HL-60 (cell line): ENCODE results near the gene QRFP.

Experiments used
- DNase-seq, 2 experiments: peaks; one replicate each; pipeline ENCODE4 v3.0.0-alpha.2; 2010 to 2020; ENCODE audit warnings: low read depth in 1 of 2, low spot score in 1 of 2
- H3K27ac ChIP-seq: fragments of 250-450 bp; sonication (Bioruptor Pico); replicated peaks from 2 replicates; pipeline ENCODE4 v1.5.1; 2020; ENCODE audit warnings: mild to moderate bottlenecking, moderate library complexity
- H3K27me3 ChIP-seq: fragments of 250-450 bp; sonication (Bioruptor Pico); 2 replicates; pipeline ENCODE4 v1.5.1; 2021; ENCODE audit warnings: mild to moderate bottlenecking, moderate library complexity; ENCODE audit not compliant: insufficient read depth, poor library complexity, severe bottlenecking
- H3K4me3 ChIP-seq: replicated peaks from 2 replicates; pipeline ENCODE4 v1.5.1; 2011; ENCODE audit warnings: mild to moderate bottlenecking, control low read depth, low read length; ENCODE audit not compliant: insufficient read depth
- GABPA ChIP-seq: IDR thresholded peaks from 2 replicates; pipeline ENCODE4 v1.6.1; 2012; ENCODE audit warnings: low read depth
- POLR2AphosphoS5 ChIP-seq: IDR thresholded peaks from 2 replicates; pipeline ENCODE4 v1.6.1; 2012; ENCODE audit warnings: low read depth
- REST ChIP-seq: IDR thresholded peaks from 2 replicates; pipeline ENCODE4 v1.6.1; 2012; ENCODE audit warnings: low read depth; ENCODE audit not compliant: insufficient replicate concordance
- SPI1 ChIP-seq: IDR thresholded peaks from 2 replicates; pipeline ENCODE4 v1.6.1; 2012; ENCODE audit warnings: low read depth, mild to moderate bottlenecking, borderline replicate concordance
- TF ChIP-seq, protein P1 (sequence below): IDR thresholded peaks from one replicate; pipeline ENCODE4 v1.5.1; 2011; ENCODE audit warnings: low read length, control low read depth, inconsistent platforms; ENCODE audit not compliant: insufficient read depth

QRFP gene

GRCh38 chr9:130872093-130872492 is 24.5 kb downstream of the QRFP start:
- DNase-seq = no peak
- Histone ChIP-seq H3K27ac (no peak overlapping the region), H3K27me3 (no peaks in the 10 kb centered on the region), H3K4me3 (no peak overlapping the region)
- TF ChIP-seq REST (no peak), SPI1 (no peak), GABPA (no peak), POLR2AphosphoS5 (no peak)
- TF ChIP-seq, protein P1, sequence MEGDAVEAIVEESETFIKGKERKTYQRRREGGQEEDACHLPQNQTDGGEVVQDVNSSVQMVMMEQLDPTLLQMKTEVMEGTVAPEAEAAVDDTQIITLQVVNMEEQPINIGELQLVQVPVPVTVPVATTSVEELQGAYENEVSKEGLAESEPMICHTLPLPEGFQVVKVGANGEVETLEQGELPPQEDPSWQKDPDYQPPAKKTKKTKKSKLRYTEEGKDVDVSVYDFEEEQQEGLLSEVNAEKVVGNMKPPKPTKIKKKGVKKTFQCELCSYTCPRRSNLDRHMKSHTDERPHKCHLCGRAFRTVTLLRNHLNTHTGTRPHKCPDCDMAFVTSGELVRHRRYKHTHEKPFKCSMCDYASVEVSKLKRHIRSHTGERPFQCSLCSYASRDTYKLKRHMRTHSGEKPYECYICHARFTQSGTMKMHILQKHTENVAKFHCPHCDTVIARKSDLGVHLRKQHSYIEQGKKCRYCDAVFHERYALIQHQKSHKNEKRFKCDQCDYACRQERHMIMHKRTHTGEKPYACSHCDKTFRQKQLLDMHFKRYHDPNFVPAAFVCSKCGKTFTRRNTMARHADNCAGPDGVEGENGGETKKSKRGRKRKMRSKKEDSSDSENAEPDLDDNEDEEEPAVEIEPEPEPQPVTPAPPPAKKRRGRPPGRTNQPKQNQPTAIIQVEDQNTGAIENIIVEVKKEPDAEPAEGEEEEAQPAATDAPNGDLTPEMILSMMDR = no peak

GRCh38 chr9:130871395-130872062 is 25.1 kb downstream of the QRFP start:
- no peak overlapping the region for H3K4me3 ChIP-seq
- H3K27me3 ChIP-seq = no peaks in the 10 kb centered on the region
- DNase-seq = no peak
- TF ChIP-seq GABPA (no peak), REST (no peak), SPI1 (no peak), POLR2AphosphoS5 (no peak)
- TF ChIP-seq, protein P1 = no peak
- no peak overlapping the region for H3K27ac ChIP-seq

GRCh38 chr9:130870491-130871381 is 25.9 kb downstream of the QRFP start:
- no peaks in the 10 kb centered on the region for H3K27me3 ChIP-seq
- no peak overlapping the region for H3K4me3 ChIP-seq
- no peak overlapping the region for H3K27ac ChIP-seq
- TF ChIP-seq GABPA (no peak), POLR2AphosphoS5 (no peak), SPI1 (no peak), REST (no peak)
- TF ChIP-seq, protein P1 = no peak
- DNase-seq = no peak
